ENCODE results near the gene IPO5. TPM values are rescaled to one million over a fixed set of nuclear protein-coding genes. Genes with fewer than 3 reads are reported as not detected.
"Not testable (repeated sequence)": the region's sequence is repeated elsewhere in the genome, so short reads cannot be mapped to it uniquely, and the experiment has no call there.

The IPO5 gene
- total RNA-seq, 1 donor from 2014 or later = 83.6 TPM

DNA sequence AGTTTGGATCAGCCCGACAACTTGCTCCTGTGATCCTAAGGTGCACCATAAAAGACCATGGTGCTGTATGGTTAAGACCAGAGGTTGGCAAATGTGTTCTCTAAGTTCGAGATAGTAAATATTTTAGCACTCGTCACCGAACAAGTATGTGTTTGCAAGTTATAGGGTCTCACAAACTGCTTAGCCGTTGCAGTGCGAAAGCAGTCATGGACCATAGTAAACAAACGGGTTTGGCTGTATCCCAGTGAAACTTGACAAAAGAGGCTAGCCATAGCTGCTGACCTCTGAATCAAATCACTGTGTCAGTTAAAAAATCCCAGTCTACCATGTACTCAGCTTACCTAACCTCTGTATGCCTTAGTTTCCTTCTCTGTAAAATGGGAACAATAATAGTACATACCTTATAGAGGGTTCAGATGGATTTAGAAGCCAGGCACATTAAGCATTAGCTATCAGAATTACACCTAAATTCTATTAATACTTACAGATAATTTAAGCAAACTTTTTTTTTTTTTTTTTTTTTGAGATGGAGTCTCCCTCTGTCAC, 72.1 kb downstream of the IPO5 start:
- ATAC-seq (no peak), DNase-seq (no peak)
- H3K4me1 ChIP-seq = no peaks in the 10 kb centered on the region
- peaks cover 31% of the 10 kb centered on the region for H3K36me3 ChIP-seq
- no peak overlapping the region for H3K27ac ChIP-seq
- H3K4me3 ChIP-seq = no peak overlapping the region
- intact Hi-C loops (cut with DNase I) = no loop called here
- TF ChIP-seq, protein P1, sequence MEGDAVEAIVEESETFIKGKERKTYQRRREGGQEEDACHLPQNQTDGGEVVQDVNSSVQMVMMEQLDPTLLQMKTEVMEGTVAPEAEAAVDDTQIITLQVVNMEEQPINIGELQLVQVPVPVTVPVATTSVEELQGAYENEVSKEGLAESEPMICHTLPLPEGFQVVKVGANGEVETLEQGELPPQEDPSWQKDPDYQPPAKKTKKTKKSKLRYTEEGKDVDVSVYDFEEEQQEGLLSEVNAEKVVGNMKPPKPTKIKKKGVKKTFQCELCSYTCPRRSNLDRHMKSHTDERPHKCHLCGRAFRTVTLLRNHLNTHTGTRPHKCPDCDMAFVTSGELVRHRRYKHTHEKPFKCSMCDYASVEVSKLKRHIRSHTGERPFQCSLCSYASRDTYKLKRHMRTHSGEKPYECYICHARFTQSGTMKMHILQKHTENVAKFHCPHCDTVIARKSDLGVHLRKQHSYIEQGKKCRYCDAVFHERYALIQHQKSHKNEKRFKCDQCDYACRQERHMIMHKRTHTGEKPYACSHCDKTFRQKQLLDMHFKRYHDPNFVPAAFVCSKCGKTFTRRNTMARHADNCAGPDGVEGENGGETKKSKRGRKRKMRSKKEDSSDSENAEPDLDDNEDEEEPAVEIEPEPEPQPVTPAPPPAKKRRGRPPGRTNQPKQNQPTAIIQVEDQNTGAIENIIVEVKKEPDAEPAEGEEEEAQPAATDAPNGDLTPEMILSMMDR (IDR thresholded peaks at IDR 0.05) = no peak
- no peaks in the 10 kb centered on the region for H3K27me3 ChIP-seq (ENCODE audit: low read depth)
- no peaks in the 10 kb centered on the region for H3K9me3 ChIP-seq

DNA sequence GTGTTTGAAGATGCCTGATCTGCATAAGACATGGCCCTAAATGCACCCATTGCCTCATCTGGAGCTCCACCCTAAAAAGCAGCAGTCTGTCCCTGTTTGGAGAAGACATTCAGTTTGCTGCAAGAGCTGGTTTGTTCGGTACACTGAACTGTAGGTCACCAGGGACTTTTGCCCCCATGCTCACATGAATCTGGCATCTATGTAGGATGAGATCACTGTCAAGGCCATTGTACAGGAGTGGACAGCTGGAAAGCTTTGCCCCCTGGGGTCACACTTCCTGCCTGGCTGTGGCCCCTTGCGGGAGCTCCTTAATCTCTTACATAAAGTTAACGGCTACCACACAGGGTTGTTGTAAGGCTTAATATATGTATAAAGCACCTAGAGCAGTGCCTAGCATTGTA, 73.0 kb downstream of the IPO5 start:
- Histone ChIP-seq H3K36me3 (peaks cover 22% of the 10 kb centered on the region), H3K4me3 (no peak overlapping the region), H3K27me3 (ENCODE audit: low read depth) (no peaks in the 10 kb centered on the region), H3K27ac (no peak overlapping the region), H3K9me3 (no peaks in the 10 kb centered on the region), H3K4me1 (no peaks in the 10 kb centered on the region)
- DNase-seq (no peak), ATAC-seq (no peak)
- intact Hi-C loops (cut with DNase I) = no loop called here
- TF ChIP-seq, protein P1 (IDR thresholded peaks at IDR 0.05) = no peak

DNA sequence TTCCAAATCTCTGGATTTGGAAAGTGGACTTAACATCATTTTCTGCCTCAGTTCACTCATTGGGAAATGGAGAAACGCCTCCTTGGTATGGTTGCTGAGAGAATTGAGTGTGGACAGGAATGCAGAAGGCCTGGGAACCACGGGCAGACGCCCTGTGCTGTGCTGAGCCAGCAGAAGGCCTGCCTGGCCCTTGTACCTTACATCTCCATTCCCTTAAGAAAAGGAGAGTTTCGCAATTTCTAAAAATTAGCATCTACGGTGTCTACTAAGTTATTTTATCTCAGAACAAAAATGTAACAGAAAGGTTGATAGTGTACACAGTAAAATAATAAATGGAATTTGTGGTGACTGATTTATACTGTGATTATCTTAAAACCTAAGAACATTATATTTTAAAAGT, 78.7 kb downstream of the IPO5 start:
- ATAC-seq = no peak
- no peaks in the 10 kb centered on the region for H3K27me3 ChIP-seq (ENCODE audit: low read depth)
- DNase-seq = no peak
- H3K4me3 ChIP-seq = no peak overlapping the region
- H3K4me1 ChIP-seq = no peaks in the 10 kb centered on the region
- no peaks in the 10 kb centered on the region for H3K9me3 ChIP-seq
- no peaks in the 10 kb centered on the region for H3K36me3 ChIP-seq
- TF ChIP-seq, protein P1 (IDR thresholded peaks at IDR 0.05) = no peak
- H3K27ac ChIP-seq = no peak overlapping the region
- intact Hi-C loops (cut with DNase I) = no loop called here

DNA sequence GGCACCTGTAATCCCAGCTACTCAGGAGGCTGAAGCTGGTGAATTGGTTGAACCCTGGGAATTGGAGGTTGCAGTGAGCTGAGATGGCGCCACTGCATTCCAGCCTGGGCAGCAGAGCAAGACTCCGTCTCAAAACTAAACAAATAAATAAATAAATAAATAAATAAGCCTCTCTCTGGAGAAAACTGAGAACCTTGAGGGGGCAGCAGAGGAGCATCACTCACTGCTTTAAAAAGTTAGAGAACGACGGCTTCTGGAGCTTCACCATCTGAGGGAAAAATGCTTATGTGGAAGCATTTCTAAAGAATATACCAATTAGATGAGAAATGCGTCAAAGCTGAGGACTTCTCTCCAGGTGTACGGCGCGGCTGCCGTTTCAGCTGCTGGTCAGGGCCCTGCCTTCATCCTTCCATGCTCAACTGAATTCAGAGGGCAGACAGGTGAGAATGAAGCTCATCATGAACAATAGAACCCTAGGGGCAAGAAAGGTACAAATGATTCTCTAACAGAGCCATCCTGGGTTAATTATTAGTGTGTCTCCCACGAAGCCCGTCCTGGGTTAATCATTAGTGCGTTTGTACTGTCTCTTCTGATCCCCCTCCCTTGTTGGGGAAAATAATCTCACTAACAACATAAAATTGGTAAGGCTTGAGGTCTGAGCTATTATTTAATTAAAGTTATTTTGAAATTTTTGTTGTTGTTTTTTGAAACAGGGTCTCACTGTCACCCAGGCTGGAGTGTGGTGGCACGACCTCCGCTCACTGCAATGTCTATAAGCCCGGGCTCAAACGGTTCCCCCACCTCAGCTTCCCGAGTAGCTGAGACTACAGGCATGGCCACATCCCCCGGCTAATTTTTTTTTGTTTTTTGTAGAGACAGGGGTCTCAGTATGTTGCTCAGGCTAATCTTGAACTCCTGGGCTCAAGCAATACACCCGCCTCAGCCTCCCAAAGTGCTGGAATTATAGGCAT, 80.1 kb downstream of the IPO5 start:
- no peak overlapping the region for H3K27ac ChIP-seq
- no peaks in the 10 kb centered on the region for H3K9me3 ChIP-seq
- peak in 1 of 2 donors; percentile 37 for ATAC-seq
- H3K4me3 ChIP-seq = no peak overlapping the region
- H3K27me3 ChIP-seq (ENCODE audit: low read depth) = no peaks in the 10 kb centered on the region
- TF ChIP-seq, protein P1 (IDR thresholded peaks at IDR 0.05) = peak; percentile 38
- no peaks in the 10 kb centered on the region for H3K4me1 ChIP-seq
- no peaks in the 10 kb centered on the region for H3K36me3 ChIP-seq
- intact Hi-C loops (cut with DNase I) = no loop called here
- DNase-seq = no peak

DNA sequence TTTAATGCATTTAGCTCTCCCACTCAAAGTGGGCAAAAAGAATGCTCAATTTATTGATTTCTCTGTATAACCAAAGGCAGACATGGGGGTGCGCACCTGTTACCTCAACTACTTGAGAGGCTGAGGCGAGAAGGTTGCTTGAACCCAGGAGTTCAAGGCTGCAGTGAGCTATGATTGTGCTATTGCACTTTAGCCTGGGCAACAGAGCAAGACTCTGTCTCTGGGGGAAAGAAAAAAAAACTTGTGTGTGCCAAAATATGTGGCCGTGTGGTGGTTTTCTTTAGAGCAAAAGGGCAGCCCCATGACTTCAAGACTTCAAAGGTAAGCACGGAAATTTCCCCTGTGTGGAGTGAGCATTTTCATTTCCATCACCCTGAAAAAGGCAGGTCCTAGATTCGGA, 81.9 kb downstream of the IPO5 start:
- Histone ChIP-seq H3K4me3 (no peak overlapping the region), H3K9me3 (no peaks in the 10 kb centered on the region), H3K27me3 (ENCODE audit: low read depth) (no peaks in the 10 kb centered on the region), H3K36me3 (no peaks in the 10 kb centered on the region), H3K27ac (no peak overlapping the region), H3K4me1 (no peaks in the 10 kb centered on the region)
- no peak for ATAC-seq
- intact Hi-C loops (cut with DNase I) = no loop called here
- TF ChIP-seq, protein P1 (IDR thresholded peaks at IDR 0.05) = no peak
- DNase-seq = no peak

DNA sequence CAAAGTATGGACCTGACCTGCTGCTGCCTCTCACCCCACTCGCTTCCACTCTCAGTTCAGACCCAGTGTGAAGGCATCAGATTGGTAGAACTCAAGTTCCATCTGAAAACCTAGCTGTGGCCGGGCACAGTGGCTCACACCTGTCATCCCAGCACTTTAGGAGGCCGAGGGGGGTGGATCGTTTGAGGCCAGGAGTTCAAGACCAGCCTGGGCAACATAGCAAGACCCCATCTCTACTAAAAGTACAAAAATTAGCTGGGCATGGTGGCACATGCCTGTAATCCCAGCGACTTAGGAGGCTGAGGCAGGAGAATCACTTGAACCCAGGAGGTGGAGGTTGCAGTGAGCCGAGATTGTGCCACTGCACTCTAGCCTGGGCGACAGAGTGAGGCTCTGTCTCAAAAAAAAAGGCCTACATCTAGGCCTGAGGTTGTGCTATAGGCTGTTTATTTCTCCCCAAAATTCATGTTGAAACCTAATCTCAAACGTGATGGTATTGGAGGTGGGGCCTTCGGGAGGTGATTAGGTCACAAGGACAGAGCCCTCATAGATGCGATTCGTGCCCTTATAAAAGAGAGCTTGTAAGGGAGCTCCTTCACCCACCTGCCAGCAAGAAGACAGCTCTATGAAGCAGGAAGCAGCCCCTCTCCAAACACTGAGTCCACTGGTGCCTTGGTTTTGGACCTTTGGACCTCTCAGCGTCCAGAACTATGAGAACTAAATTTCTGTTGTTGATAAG, 83.3 kb downstream of the IPO5 start:
- ATAC-seq; H3K4me1 ChIP-seq; DNase-seq; H3K4me3 ChIP-seq; H3K27me3 ChIP-seq (ENCODE audit: low read depth); H3K36me3 ChIP-seq; H3K9me3 ChIP-seq; intact Hi-C loops (cut with DNase I); H3K27ac ChIP-seq: not testable (repeated sequence)
